ENCODE results near the gene TMEM190. TPM values are rescaled to one million over a fixed set of nuclear protein-coding genes. Genes with fewer than 3 reads are reported as not detected.
"Not testable (repeated sequence)": the region's sequence is repeated elsewhere in the genome, so short reads cannot be mapped to it uniquely, and the experiment has no call there.

The TMEM190 gene
- polyA plus RNA-seq, 1 donor = 0.48 TPM

DNA sequence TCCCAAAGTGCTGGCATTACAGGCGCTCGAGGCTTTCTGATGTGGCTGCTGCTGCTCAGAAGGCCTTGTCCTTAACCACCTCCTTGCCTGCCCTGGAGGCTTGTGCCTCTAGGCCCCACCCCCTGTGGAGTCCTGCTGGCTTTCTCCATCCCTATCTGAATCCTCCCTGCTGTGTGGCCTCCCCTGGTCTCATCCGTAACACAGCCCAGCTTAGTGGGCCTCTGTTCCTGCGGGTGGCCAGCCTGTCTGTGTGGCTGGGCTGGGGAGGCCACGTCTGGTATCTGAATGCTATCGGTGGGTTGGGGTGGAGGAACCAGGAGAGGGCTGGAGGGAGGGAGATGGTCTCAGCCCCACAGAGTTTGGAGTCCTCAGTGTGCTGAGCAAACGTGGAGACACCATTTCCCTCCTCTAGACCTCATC is 13.8 kb downstream of the TMEM190 start:
- DNase-seq = no peak

GRCh38 chr19:55391191-55391670 is 14.6 kb downstream of the TMEM190 start:
- DNase-seq = no peak

DNA sequence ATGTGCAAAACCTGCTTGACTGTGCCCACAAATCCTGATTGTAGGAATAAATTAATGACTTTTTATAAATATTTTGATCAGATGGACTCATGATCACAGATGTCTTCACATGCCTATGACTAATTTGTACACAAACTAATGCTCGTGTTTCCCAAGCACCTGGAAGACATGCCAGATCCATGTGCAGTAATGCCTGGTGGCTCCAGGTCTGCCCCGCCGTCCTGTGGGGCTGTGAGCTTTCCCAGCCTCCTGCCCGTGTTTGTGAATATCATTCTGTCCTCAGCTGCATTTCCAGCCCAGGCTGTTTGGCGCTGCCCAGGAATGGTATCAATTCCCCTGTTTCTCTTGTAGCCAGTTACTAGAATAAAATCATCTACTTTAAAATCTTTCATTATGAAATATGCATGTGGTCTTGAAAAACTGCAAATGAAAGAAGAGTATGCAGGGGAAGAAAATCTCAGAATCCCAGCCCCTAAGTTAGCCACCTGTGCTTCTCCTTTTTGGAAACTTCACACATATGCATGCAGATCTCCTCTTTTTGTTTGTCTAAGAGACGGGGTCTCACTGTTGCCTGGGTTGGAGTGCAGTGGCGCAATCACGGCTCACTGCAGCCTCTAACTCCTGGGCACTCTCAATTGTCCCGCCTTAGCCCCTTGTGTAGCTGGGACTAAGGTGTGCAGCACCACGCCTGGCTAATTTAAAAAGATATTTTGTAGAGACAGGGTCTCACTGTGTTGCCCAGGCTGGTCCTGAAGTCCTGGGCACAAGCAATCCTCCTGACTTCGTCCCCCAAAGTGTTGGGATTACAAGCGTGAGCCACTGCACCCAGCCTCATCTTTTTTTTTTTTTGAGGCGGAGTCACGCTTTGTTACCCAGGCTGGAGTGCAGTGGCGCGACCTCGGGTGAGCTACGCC is 15.3 kb downstream of the TMEM190 start:
- DNase-seq = no peak

DNA sequence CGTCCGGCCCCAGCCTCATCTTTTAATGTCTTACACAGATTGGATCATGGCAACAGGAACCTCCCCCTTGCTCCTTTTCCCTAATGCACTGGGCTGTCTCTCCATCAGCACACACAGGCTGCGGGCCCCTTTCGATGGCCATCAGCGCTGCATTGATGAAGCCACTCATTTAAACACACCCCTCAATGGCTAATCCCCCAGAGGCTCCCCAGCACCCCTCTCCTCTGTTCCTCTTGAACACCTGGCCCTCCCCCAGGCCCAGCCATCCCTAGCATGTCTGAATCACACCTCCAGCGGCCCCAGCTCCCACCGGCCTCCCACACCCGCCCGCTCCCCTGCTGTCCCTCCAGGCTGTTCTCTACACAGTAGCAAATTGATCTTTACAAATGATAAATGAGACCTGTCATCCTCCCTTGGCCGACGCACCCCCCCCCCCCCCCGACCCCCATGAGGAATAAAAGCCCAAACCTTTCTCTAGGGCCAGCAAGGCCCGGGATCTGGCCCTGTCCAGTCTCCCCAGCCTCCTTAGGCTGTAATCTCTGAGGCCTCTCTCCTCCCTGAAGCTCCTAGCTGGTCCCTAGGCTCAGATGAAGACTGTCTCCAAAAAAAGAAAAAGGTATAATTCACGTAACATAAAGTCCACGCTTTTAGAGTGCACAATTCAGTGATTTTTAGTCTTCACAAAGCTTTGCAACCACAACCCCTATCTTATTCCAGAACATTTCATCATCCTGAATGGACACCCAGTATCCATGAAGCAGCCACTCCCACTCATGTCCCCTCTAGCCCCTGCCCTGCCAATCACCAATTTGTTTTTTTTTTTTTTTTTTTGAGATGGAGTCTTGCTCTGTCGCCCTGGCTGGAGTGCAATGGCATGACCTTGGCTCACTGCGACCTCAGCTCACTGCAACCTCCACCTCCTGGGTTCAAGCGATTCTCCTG is 16.5 kb downstream of the TMEM190 start:
- DNase-seq = no peak

DNA sequence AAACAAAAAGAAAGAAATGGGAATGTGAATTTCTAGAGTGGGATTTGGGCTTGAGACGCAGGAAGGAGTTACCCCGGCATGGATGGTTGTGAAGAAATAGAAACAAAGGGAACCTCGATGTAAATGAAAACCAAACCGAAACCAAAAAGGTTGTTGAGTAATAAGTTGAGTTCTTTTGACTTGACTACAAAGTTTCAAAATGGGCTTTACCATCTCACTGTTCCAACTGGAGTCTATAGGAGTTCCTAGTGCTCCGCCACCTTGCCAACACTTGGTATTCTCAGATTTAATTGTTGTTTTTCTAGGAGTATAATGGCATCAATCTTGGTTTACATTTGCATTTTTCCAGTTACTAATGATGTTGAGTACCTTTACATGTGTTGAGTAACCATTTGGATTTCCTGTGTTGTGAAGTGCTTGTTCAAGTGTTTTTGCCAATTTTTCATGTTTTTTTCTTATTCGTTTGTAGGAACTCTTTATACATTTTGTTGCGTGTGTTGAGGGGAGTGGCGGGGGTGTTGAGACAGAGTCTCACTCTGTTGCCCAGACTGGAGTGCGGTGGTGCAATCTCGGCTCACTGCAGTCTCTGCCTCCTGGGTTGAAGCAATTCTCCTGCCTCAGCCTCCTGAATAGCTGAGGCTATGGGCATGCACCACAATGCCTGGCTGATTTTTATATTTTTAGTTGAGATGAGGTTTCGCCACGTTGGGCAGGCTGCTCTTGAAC is 21.7 kb downstream of the TMEM190 start:
- DNase-seq = no peak

GRCh38 chr19:55400281-55401087 is 23.9 kb downstream of the TMEM190 start:
- DNase-seq = no peak

DNA sequence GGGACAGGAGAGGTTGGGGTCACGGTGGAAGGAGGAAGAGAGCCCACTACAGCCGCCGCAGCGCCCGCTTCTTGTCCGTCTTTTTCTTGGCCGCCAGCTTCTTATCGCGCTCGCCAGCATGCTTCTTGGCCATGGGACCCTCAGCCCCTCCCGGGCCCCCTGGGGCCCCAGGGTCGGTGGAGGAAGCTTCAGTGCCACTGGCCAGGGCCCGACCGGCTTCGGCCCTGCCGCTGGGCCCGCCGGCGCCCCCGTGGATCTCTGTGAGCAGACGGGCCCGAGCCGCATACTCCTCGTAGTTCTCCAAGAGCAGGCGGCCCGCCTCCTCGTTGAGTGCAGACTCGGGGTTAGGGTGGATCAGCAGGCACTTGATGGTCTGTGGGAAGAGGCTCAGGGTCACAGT is 24.8 kb downstream of the TMEM190 start:
- DNase-seq = not testable (repeated sequence)

DNA sequence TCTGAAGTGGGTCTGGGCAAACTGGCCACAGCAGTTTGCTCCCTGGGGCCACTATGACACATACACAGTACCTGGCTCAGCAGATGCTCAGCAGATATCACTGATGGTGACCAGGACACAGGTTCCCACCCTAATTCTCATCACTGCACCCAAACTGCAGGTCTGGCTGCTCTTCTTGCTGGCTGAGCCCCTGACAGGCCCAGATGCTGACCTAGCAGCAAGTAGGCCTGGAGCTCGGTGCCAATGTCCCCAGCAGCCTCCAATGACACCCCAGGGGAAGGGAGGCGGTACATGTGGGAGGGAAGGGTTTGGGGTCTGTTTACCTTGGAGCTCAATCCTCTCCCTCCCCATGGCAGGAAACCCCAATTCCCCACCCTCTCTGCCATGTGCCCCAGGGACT is 25.9 kb downstream of the TMEM190 start:
- DNase-seq = no peak

- no peak for DNase-seq
Observed at GRCh38 chr19:55405638-55406037, 29.0 kb downstream of the TMEM190 start.

DNA sequence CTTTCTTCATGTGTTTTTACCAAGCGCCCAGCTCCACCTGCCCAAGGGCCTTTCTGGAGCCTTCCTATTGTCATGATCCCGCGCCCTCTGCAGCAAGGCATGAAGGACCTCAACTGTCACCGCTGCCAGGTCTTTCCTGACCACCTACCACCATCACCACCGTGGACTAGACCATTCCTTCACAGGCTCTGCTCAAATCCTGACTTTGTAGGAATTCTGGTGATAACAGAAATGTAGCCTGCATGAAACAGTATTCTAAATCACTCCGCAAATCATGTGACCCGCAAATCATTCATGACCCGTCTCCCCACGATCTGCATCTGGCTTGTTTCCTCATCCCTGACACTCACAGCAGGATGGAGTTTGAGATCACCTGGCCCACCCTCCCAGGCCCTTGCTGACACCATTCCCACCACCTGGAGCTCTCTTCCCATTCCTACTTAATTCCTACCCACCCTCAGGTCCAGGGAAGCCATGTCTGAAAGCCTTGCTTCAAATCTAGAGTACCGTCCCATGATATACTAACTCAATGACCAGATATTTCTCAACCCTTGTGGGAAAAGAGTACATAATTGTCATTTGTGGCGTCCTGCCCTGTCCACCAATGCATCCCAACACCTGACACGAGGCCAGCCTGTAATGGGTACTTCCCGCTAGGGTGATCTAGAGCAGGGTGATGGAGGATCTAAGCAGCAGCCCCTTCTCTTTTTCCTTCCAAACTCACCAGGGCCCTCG is 29.6 kb downstream of the TMEM190 start:
- no peak for DNase-seq

- DNase-seq = no peak
Observed at GRCh38 chr19:55406826-55407549, 30.4 kb downstream of the TMEM190 start.

DNA sequence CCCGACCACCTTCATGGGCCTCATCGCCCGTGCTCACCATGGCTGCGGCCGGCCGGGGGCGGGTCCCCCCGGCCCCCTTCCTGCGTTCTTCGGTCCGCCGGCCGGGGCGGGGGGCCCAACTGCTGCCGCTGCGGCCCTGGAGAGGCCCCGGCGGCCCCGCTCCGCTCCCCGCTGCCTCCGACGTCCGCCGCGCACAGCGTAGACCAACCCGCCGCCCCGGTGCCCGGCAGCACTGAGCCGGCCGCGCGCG is 30.8 kb downstream of the TMEM190 start, which contains the start of gene UBE2S:
Gene UBE2S (minus strand): TSS at position 239 of the 250 bp plus-strand sequence. CDS start 199 bp downstream, at position 40.
- not testable (repeated sequence) for DNase-seq

- peak; percentile 99 for DNase-seq
Observed at GRCh38 chr19:55407800-55408532, 31.3 kb downstream of the TMEM190 start.

DNA sequence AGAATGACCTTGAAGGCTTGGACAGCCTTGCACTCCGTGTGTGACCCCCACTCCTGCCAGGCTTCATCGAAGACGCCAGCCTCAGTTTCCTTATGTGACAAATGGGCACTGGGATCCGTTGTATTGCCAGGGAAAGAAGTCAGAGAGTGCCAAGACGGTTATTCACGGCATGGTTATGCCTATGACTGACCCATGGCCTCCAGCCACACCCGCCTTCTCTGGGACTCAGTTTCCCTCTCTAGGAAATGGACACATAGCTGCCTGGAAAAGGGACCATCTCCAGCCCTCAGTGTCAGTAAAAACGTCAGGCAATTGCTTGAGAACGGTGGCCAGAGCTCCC is 31.9 kb downstream of the TMEM190 start:
- no peak for DNase-seq

GRCh38 chr19:55409179-55409578 is 32.6 kb downstream of the TMEM190 start:
- DNase-seq = not testable (repeated sequence)

DNA sequence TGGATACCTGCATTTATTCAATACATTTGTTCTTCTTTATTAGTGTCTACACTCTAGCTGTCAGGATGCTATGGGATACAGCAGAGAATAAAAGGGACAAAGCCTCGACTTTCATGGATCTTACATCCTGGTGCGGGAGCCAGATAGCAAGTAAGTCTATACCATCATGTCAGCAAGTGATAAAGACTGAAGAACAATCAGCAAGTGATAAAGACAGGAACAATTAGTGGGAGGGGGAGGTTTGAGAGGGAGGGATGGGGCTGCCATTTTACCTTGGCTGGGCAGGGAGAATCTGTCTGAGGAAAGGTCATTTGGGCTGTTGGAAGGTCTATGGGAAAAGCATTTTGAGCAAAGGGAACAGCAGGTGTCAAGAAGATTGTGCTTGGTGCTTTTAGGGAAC is 33.5 kb downstream of the TMEM190 start:
- no peak for DNase-seq

DNA sequence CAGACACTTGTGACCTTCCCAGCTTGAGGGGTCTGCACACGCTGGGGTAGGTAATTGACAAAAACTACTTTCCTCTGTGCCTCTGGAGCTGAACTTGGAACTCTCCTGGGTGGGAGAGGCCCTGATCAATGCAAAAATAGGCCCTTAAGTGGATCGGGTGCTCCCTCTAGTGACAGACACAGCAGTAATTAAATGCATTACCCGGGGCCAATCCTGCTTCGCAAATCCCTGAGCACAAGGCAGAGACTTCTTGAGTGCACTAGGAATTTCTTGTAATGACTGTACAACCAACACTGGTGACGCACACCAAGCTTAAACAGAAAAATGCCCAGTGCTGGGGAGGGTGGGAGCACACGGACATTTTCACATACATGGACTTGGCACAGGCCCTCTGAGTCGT is 41.6 kb downstream of the TMEM190 start:
- DNase-seq = peak; percentile 82

DNA sequence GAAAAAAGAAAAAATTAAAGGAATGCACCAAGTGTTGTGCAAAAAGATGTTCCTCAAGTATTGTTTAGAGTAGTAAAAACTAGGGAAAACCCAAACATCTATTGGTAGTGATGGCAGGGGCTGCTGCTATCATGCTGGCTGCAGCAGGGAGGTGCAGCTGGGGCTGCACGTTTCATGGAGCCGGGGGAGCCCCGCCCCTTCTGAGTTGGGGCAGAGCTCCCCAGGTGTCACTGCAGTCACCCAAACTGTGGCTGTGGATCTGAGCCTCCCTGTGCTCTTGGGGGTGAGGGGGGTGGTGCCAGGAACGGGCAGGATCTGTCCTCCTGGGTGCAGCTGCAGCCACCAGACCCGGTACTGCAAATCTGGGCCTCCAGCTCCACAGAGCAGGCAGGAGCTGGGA is 42.5 kb downstream of the TMEM190 start:
- DNase-seq = no peak

DNA sequence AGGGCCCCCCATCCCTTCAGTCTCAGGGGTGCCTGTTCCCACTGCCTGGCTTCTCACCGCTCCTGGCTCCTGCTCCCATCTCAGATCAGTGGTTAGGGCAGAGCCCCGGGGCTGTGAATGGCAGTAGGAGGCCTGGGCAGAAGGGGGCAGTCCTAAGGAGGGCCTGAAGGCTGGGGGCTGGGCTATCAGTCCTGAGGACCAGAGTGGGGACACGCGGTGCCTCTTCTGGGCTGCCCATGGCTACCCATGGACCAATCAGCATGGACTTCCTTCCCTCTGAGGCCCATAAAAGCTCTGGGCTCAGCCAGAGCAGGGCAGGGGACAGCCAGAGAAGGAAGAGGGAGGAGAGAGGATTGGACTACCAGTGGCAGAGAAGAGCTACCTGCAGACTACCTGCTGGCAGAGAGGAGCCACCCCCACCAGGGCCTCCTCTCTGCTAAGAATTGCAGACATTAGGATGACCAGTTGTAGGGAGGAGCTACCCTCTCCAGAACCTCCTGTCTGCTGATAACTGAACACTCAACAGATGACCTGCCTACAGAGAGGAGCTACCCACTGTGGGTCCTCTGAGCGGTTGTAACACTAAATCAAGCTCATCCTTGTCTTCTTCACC is 43.1 kb downstream of the TMEM190 start:
- DNase-seq = no peak

All from left kidney (tissue), 2 donors.